NCI-H460 (cell line): Measurements from ENCODE around the gene KTN1. TPM values are rescaled to one million over a fixed set of nuclear protein-coding genes. Genes with fewer than 3 reads are reported as not detected.

Experiments used
- DNase-seq: peaks from one replicate; pipeline ENCODE4 v3.0.0-alpha.2; 2016; ENCODE audit warnings: low read depth; ENCODE audit errors: extremely low read depth
- total RNA-seq: library from RNA; depleted of rRNA; stranded (reverse); fragments of >200 nt; shearing (Covaris generic); gene quantifications from 2 replicates; pipeline ENCODE4 v1.2.3, GENCODE V29; 2014

KTN1 gene
- total RNA-seq, 1 experiment from 2014 or later, result 202 TPM

DNA sequence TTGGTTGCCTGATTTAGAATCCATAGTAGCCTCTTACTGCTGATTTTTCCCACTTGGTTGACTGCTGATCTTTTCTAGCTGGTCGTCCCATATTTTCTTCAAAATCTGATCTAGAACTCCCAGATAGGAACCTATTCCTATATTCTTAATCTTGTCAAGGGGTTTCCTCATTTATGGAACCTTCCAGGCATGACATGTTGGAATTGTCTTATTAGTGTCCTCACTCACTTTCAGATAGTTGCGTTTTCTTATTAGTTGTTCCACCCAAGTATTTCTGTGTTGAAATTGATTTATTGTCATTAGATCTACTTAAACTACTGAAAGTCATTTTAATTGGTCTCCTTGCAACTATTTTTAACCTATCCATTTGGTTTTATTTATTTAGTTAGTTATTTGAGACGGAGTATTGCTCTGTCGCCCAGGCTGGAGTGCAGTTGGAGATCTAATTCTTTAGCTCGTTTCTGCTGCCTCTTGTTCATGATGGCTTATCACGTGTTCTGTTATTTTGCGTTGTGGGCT, 25.0 kb downstream of the KTN1 start:
- no peak for DNase-seq

DNA sequence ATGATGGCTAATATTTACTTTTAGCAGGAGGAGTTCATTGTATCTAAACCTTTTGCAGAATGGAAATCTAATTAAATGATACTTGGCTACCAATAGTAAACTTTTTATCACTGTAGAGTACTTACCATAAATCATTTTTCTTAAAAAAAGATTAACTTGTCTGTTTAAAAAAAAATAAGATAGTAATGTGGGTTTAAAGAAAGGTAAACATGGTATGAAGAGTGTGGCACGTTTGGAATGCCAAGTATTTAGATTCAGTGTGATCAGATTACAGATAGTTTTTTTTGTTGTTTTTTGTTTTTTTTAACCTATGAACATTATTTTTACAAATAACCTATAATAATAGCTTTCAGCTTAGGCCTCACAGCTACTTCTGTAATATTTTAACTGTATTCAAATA, 25.8 kb downstream of the KTN1 start:
- no peak for DNase-seq

DNA sequence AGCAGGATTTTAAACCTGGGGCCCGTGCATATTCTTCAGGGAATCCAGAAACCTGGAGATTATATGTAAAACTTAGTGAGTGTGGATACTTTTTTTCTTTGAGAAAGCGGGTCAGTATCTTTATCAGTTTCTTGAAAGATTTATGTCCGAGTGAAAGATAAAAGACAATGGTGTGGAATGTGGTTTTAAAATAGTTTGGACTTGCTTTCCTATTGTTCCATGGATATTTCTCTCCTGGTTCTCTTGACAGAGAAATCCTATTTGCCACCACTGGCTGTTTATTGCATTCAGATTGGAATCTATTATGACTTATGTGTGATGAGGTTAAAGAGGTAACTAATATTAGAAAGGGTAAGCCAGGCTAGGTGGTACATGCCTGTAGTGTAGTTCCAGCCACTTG, 27.4 kb downstream of the KTN1 start:
- DNase-seq, result no peak

- no peak for DNase-seq
Measured at GRCh38 chr14:55609681-55610080, 29.7 kb downstream of the KTN1 start.

GRCh38 chr14:55610713-55611370, 30.8 kb downstream of the KTN1 start:
- DNase-seq, result no peak

DNA sequence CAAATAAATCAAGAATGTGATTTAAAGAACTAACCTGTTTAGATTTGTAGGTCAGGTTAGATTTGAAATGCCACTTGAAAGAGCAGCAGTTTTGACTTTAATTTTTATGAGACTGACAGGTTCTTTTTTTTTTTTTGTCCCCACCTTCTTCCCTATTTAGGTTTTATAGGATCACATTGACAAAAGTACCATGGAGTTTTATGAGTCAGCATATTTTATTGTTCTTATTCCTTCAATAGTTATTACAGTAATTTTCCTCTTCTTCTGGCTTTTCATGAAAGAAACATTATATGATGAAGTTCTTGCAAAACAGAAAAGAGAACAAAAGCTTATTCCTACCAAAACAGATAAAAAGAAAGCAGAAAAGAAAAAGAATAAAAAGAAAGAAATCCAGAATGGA, 31.9 kb downstream of the KTN1 start:
- no peak for DNase-seq

- no peak for DNase-seq
Measured at GRCh38 chr14:55614304-55614703, 34.3 kb downstream of the KTN1 start.

DNA sequence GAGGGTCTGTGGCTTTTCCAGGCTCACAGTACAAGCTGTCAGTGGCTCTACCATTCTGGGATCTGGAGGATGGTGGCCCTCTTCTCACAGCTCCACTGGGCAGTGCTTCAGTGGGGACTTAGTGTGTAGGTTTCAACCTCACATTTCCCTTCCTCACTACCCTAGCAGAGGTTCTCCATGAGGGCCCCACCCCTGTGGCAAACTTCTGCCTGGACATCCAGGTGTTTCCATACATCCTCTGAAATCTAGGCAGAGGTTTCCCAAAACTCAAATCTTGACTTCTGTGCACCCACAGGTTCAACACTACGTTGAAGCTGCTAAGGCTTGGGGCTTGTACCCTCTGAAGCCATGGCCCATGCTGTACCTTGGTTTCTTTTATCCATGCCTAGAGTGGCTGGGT, 40.3 kb downstream of the KTN1 start:
- DNase-seq, result no peak

DNA sequence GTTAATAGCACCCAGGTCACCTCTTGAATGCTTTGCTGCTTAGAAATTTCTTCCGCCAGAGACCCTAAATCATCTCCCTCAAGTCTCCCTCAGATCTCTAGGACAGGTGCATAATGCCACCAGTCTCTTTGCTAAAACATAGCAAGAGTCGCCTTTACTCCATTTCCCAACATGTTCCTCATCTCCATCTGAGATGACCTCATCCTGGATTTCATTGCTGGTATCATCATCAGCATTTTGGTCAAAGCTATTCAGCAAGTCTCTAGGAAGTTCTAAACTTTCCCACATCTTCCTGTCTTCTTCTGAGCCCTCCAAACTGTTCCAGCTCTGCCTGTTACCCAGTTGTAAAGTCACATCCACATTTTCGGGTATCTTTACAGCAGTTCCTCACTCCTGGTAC, 41.0 kb downstream of the KTN1 start:
- no peak for DNase-seq

DNA sequence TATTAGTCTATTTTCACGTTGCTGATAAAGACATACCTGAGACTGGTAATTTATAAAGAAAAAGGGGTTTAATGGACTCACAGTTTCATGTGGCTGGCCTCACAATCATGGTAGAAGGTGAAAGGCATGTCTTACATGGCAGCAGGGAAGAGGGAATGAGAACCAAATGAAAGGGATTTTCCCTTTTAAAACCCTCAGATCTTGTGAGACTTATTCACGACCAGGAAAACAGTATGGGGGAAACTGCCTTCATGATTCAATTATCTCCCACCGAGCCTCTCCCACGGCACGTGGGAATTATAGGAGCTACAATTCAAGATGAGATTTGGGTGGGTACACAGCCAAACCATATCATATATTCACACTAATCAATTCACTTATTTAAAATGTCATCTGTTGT, 41.4 kb downstream of the KTN1 start:
- no peak for DNase-seq

DNA sequence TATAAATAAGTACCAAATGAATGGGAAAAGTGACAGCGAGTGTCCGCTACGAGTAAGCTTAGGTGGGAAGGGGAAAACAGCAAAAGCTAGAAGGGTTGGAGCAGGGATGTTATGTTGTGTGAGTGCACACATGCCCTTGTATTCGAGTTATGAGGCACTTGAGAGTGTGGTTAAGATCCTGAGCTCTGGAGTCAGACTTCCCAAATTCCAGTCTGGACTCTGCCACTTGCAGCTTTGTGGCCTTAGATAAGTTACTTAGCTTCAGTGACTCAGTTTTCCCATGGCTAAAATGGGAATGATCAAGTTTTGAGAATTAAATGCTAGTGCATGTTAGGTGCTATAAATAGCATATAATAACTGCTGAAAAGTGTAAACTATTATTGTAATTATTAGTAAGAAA, 44.9 kb downstream of the KTN1 start:
- DNase-seq, result no peak

- DNase-seq, result no peak
Measured at GRCh38 chr14:55625481-55625880, 45.5 kb downstream of the KTN1 start.

GRCh38 chr14:55626131-55626530, 46.1 kb downstream of the KTN1 start:
- DNase-seq, result no peak

- no peak for DNase-seq
Measured at GRCh38 chr14:55628426-55628825, 48.4 kb downstream of the KTN1 start.

GRCh38 chr14:55638665-55639064, 58.7 kb downstream of the KTN1 start:
- no peak for DNase-seq

- DNase-seq, result no peak
Measured at GRCh38 chr14:55641290-55641689, 61.3 kb downstream of the KTN1 start.

DNA sequence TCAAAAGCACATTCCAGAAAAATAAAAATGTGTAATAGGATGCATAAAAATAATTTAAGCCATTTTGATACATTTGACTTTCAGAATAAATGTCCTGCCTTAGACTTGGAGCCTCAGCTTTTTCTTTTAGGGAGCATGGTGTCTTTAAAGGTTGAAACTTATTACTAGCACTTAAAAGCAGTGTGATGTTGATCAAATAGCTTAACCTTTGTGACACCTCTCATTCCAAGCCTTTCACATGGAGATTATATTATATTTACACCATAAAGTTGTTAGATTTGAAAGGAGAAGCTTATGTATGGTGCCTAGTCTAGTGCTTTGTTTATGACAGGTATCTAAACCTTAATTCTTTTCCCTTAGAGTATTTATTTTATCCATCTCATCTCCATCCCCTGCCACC, 61.9 kb downstream of the KTN1 start:
- no peak for DNase-seq

- no peak for DNase-seq
Measured at GRCh38 chr14:55645145-55645544, 65.1 kb downstream of the KTN1 start.

GRCh38 chr14:55645845-55646832, 66.1 kb downstream of the KTN1 start:
- DNase-seq, result no peak

DNA sequence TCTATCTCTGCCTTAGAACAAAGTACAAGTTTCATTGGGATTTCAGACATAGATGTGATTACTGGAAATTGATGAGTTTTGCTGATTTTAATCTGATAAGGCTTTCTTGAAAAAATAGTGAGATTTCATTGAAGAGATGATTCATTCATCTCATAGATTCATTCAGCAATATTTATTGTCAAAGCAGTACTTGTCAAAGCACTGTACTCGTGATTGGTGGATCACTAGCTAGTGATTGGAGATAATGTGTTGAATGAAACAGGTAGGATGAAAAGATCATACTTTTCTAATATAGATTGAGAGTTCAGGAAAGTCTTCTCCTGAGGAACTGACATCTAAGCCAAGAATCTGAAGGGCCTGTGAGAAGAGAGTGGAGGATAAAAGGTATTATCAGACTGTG, 71.0 kb downstream of the KTN1 start:
- DNase-seq, result no peak

GRCh38 chr14:55654243-55654642, 74.2 kb downstream of the KTN1 start:
- DNase-seq, result no peak

- DNase-seq, result no peak
Measured at GRCh38 chr14:55661029-55661428, 81.0 kb downstream of the KTN1 start.
